Measurements from ENCODE around the gene TENT5A.
A peak's percentile ranks its signal among the peaks of the same experiment; 100 is the strongest.

The TENT5A gene

DNA sequence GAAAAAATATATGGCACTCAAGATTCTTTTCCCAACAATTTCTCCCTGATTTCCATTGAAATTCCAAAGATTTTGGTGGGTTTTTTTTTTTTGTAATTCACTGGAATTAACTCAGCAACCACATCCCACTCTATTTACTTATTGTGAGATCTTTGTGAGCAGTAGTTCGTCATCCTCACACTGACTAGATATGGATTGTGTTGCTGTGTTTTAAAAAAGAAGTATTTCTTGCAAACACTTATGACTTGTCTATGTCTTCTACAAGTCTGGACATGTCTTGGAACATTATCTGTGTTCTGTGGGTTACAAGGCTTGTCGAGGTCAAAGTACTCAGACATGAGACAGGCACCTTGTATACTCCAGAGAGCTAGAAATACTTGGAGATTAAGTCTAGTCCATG is 7.3 kb upstream of the TENT5A start:
- TF ChIP-seq, protein P1, sequence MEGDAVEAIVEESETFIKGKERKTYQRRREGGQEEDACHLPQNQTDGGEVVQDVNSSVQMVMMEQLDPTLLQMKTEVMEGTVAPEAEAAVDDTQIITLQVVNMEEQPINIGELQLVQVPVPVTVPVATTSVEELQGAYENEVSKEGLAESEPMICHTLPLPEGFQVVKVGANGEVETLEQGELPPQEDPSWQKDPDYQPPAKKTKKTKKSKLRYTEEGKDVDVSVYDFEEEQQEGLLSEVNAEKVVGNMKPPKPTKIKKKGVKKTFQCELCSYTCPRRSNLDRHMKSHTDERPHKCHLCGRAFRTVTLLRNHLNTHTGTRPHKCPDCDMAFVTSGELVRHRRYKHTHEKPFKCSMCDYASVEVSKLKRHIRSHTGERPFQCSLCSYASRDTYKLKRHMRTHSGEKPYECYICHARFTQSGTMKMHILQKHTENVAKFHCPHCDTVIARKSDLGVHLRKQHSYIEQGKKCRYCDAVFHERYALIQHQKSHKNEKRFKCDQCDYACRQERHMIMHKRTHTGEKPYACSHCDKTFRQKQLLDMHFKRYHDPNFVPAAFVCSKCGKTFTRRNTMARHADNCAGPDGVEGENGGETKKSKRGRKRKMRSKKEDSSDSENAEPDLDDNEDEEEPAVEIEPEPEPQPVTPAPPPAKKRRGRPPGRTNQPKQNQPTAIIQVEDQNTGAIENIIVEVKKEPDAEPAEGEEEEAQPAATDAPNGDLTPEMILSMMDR (IDR thresholded peaks at IDR 0.05; ENCODE audit: low read depth, low read length), result no peak
- no peak overlapping the region for H3K4me3 ChIP-seq (ENCODE audit: low read depth, low read length)
- DNase-seq, result no peak
- no peaks in the 10 kb centered on the region for H3K27me3 ChIP-seq (ENCODE audit: insufficient read depth, low read depth, severe bottlenecking)
- no peaks in the 10 kb centered on the region for H3K36me3 ChIP-seq
- H3K27ac ChIP-seq, result no peak overlapping the region
- H3K9me3 ChIP-seq (ENCODE audit: severe bottlenecking), result no peaks in the 10 kb centered on the region

DNA sequence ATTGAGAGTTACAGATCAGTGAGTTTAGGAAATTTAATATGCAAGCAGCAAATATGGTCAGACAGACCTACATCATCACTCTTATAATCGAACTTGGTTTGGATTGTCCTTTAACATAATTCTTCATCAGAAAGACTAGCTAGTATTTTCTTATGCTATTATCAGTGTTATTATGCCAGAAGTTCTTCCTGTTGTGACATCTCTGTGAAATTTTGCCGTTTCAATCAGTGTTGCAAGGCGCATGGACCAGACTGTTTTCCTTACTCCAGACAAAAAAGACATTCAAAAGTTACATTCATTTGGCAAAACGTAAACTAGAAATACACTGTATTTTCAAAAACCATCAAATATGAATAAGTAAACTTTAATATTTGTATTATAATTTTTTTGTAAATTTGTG is 5.7 kb upstream of the TENT5A start:
- no peaks in the 10 kb centered on the region for H3K9me3 ChIP-seq (ENCODE audit: severe bottlenecking)
- no peak overlapping the region for H3K27ac ChIP-seq
- no peaks in the 10 kb centered on the region for H3K27me3 ChIP-seq (ENCODE audit: insufficient read depth, low read depth, severe bottlenecking)
- H3K36me3 ChIP-seq, result no peaks in the 10 kb centered on the region
- no peak for DNase-seq
- TF ChIP-seq, protein P1 (IDR thresholded peaks at IDR 0.05; ENCODE audit: low read depth, low read length), result no peak
- no peak overlapping the region for H3K4me3 ChIP-seq (ENCODE audit: low read depth, low read length)

DNA sequence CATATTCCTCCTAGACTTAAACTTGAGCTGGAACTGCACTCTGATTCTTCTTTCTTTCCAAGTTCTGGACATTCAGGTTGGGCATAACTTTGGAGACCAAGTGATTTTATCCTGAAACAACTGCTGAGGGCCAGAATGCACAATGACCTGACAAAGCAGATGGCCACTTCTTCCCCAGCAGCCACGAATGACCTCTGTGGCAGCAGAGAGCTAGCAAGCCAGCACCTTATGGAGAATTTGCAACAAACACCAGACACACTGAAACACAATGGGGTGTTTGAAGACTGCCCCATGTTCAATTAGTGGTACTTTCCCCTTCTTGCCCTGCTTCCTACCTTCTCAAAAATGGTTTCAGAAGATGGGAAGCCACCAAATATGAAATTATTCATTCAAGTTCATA is 4.2 kb upstream of the TENT5A start:
- H3K27ac ChIP-seq, result no peak overlapping the region
- H3K36me3 ChIP-seq, result no peaks in the 10 kb centered on the region
- TF ChIP-seq, protein P1 (IDR thresholded peaks at IDR 0.05; ENCODE audit: low read depth, low read length), result peak; percentile 29; the same call in 1 of the 2 replicates
- peak; percentile 25 for DNase-seq
- H3K4me3 ChIP-seq (ENCODE audit: low read depth, low read length), result no peak overlapping the region
- no peaks in the 10 kb centered on the region for H3K27me3 ChIP-seq (ENCODE audit: insufficient read depth, low read depth, severe bottlenecking)
- H3K9me3 ChIP-seq (ENCODE audit: severe bottlenecking), result no peaks in the 10 kb centered on the region

DNA sequence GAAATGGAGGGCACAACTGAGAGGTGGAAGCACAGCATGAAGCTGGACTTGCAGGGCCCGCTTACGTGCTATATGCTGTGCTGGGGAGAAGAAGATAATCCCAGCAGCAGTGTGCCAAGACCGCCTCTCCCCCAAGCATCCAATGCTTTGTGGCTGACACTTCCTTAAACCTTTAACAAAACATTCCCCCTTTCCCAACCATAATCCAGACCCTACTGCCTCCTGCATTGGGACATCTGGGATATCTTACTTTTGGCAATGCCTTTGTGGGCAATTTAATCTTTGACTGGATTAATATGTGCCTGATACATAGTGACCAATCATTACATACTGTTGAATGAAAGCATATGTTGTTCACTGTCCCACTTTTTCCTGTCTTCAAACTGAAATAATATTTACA is 3.1 kb upstream of the TENT5A start:
- Histone ChIP-seq H3K36me3 (no peaks in the 10 kb centered on the region), H3K27ac (no peak overlapping the region), H3K27me3 (ENCODE audit: insufficient read depth, low read depth, severe bottlenecking) (no peaks in the 10 kb centered on the region), H3K9me3 (ENCODE audit: severe bottlenecking) (no peaks in the 10 kb centered on the region), H3K4me3 (ENCODE audit: low read depth, low read length) (no peak overlapping the region)
- no peak for DNase-seq
- TF ChIP-seq, protein P1 (IDR thresholded peaks at IDR 0.05; ENCODE audit: low read depth, low read length), result no peak

DNA sequence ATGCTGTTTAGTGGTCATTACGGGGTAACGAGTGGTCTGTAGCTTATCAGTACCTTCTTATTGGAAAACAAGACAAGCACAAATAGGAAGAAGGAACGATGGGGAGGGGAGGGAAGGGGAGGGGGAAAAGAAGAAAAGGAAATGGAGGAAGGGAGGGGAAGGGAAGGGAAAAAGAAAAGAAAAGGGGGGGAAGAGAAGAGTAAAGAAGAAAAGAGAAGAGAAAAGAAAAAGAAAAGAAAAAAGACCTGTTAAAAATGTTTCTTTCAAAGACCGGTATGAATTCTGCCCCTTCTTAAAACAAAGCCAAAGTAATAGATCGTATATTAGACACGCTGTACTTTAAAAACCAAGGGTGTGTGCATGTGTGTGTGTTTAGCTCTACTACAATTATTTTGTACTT is 2.4 kb upstream of the TENT5A start:
- TF ChIP-seq, protein P1 (IDR thresholded peaks at IDR 0.05; ENCODE audit: low read depth, low read length), result no peak
- H3K4me3 ChIP-seq (ENCODE audit: low read depth, low read length), result no peak overlapping the region
- H3K27ac ChIP-seq, result no peak overlapping the region
- no peaks in the 10 kb centered on the region for H3K27me3 ChIP-seq (ENCODE audit: insufficient read depth, low read depth, severe bottlenecking)
- H3K9me3 ChIP-seq (ENCODE audit: severe bottlenecking), result no peaks in the 10 kb centered on the region
- no peak for DNase-seq
- no peaks in the 10 kb centered on the region for H3K36me3 ChIP-seq

Data from WERI-Rb-1 (cell line).